ENCODE data around the gene MESP1. TPM values are rescaled to one million over a fixed set of nuclear protein-coding genes. Genes with fewer than 3 reads are reported as not detected.

MESP1 gene
- total and polyA plus RNA-seq, 2 of the 13 experiments (the other 11 are each of a cell fraction or from before 2014, with no cell fraction given): not detected

GRCh38 chr15:89760303-89761008 is 9.4 kb upstream of the MESP1 start (continued):
- TF ChIP-seq, protein P1, sequence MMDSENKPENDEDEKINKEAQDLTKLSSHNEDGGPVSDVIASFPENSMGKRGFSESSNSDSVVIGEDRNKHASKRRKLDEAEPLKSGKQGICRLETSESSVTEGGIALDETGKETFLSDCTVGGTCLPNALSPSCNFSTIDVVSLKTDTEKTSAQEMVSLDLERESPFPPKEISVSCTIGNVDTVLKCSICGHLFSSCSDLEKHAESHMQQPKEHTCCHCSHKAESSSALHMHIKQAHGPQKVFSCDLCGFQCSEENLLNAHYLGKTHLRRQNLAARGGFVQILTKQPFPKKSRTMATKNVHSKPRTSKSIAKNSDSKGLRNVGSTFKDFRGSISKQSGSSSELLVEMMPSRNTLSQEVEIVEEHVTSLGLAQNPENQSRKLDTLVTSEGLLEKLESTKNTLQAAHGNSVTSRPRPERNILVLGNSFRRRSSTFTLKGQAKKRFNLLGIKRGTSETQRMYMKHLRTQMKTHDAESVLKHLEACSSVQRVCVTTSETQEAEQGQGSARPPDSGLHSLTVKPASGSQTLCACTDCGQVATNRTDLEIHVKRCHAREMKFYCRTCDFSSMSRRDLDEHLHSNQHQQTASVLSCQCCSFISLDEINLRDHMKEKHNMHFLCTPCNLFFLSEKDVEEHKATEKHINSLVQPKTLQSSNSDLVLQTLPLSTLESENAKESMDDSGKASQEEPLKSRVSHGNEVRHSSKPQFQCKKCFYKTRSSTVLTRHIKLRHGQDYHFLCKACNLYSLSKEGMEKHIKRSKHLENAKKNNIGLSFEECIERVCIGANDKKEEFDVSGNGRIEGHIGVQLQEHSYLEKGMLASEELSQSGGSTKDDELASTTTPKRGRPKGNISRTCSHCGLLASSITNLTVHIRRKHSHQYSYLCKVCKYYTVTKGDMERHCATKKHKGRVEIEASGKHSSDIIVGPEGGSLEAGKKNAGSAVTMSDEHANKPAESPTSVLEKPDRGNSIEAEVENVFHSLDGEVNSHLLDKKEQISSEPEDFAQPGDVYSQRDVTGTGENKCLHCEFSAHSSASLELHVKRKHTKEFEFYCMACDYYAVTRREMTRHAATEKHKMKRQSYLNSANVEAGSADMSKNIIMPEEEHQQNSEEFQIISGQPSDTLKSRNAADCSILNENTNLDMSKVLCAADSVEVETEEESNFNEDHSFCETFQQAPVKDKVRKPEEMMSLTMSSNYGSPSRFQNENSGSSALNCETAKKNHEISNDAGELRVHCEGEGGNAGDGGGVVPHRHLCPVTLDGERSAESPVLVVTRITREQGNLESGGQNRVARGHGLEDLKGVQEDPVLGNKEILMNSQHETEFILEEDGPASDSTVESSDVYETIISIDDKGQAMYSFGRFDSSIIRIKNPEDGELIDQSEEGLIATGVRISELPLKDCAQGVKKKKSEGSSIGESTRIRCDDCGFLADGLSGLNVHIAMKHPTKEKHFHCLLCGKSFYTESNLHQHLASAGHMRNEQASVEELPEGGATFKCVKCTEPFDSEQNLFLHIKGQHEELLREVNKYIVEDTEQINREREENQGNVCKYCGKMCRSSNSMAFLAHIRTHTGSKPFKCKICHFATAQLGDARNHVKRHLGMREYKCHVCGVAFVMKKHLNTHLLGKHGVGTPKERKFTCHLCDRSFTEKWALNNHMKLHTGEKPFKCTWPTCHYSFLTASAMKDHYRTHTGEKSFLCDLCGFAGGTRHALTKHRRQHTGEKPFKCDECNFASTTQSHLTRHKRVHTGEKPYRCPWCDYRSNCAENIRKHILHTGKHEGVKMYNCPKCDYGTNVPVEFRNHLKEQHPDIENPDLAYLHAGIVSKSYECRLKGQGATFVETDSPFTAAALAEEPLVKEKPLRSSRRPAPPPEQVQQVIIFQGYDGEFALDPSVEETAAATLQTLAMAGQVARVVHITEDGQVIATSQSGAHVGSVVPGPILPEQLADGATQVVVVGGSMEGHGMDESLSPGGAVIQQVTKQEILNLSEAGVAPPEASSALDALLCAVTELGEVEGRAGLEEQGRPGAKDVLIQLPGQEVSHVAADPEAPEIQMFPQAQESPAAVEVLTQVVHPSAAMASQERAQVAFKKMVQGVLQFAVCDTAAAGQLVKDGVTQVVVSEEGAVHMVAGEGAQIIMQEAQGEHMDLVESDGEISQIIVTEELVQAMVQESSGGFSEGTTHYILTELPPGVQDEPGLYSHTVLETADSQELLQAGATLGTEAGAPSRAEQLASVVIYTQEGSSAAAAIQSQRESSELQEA (CRISPR knock-in tag; IDR thresholded peaks at IDR 0.05; ENCODE audit: not compliant biosample characterization): peak; percentile 30
- TF ChIP-seq, protein P2, sequence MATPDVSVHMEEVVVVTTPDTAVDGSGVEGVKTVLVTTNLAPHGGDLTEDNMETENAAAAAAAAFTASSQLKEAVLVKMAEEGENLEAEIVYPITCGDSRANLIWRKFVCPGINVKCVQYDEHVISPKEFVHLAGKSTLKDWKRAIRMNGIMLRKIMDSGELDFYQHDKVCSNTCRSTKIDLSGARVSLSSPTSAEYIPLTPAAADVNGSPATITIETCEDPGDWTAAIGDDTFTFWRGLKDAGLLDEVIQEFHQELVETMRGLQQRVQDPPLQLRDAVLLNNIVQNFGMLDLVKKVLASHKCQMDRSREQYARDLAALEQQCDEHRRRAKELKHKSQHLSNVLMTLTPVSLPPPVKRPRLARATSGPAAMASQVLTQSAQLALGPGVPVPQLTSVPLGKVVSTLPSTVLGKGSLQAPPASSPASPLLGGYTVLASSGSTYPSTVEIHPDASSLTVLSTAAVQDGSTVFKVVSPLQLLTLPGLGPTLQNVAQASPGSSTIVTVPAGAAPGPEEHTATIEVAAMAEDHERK (CRISPR knock-in tag; IDR thresholded peaks at IDR 0.05; ENCODE audit: low read depth): no peak
- TF ChIP-seq, protein P3, sequence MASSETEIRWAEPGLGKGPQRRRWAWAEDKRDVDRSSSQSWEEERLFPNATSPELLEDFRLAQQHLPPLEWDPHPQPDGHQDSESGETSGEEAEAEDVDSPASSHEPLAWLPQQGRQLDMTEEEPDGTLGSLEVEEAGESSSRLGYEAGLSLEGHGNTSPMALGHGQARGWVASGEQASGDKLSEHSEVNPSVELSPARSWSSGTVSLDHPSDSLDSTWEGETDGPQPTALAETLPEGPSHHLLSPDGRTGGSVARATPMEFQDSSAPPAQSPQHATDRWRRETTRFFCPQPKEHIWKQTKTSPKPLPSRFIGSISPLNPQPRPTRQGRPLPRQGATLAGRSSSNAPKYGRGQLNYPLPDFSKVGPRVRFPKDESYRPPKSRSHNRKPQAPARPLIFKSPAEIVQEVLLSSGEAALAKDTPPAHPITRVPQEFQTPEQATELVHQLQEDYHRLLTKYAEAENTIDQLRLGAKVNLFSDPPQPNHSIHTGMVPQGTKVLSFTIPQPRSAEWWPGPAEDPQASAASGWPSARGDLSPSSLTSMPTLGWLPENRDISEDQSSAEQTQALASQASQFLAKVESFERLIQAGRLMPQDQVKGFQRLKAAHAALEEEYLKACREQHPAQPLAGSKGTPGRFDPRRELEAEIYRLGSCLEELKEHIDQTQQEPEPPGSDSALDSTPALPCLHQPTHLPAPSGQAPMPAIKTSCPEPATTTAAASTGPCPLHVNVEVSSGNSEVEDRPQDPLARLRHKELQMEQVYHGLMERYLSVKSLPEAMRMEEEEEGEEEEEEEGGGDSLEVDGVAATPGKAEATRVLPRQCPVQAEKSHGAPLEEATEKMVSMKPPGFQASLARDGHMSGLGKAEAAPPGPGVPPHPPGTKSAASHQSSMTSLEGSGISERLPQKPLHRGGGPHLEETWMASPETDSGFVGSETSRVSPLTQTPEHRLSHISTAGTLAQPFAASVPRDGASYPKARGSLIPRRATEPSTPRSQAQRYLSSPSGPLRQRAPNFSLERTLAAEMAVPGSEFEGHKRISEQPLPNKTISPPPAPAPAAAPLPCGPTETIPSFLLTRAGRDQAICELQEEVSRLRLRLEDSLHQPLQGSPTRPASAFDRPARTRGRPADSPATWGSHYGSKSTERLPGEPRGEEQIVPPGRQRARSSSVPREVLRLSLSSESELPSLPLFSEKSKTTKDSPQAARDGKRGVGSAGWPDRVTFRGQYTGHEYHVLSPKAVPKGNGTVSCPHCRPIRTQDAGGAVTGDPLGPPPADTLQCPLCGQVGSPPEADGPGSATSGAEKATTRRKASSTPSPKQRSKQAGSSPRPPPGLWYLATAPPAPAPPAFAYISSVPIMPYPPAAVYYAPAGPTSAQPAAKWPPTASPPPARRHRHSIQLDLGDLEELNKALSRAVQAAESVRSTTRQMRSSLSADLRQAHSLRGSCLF (CRISPR knock-in tag; IDR thresholded peaks at IDR 0.05; ENCODE audit: borderline replicate concordance): no peak
- TF ChIP-seq, protein P4, sequence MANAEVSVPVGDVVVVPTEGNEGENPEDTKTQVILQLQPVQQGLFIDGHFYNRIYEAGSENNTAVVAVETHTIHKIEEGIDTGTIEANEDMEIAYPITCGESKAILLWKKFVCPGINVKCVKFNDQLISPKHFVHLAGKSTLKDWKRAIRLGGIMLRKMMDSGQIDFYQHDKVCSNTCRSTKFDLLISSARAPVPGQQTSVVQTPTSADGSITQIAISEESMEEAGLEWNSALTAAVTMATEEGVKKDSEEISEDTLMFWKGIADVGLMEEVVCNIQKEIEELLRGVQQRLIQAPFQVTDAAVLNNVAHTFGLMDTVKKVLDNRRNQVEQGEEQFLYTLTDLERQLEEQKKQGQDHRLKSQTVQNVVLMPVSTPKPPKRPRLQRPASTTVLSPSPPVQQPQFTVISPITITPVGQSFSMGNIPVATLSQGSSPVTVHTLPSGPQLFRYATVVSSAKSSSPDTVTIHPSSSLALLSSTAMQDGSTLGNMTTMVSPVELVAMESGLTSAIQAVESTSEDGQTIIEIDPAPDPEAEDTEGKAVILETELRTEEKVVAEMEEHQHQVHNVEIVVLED (CRISPR knock-in tag; IDR thresholded peaks at IDR 0.05; ENCODE audit: borderline replicate concordance): no peak
- TF ChIP-seq ZBTB7A (CRISPR knock-in tag; IDR thresholded peaks at IDR 0.05) (no peak), ZMYM3 (CRISPR knock-in tag; IDR thresholded peaks at IDR 0.05) (no peak), SP140L (CRISPR knock-in tag; IDR thresholded peaks at IDR 0.05; ENCODE audit: borderline replicate concordance) (no peak), ZBTB42 (CRISPR knock-in tag; IDR thresholded peaks at IDR 0.05) (no peak), YEATS4 (CRISPR knock-in tag; IDR thresholded peaks at IDR 0.05; ENCODE audit: borderline replicate concordance) (no peak), JUN (CRISPR knock-in tag; IDR thresholded peaks at IDR 0.05) (no peak), ARNT2 (CRISPR knock-in tag; IDR thresholded peaks at IDR 0.05; ENCODE audit: low read depth) (peak; percentile 41; the same call in 1 of the 2 replicates), XBP1 (CRISPR knock-in tag; IDR thresholded peaks at IDR 0.05) (no peak)

All from HepG2 (cell line).